ENCODE data around the gene LBR.
A peak's percentile ranks its signal among the peaks of the same experiment; 100 is the strongest.

Gene LBR

DNA sequence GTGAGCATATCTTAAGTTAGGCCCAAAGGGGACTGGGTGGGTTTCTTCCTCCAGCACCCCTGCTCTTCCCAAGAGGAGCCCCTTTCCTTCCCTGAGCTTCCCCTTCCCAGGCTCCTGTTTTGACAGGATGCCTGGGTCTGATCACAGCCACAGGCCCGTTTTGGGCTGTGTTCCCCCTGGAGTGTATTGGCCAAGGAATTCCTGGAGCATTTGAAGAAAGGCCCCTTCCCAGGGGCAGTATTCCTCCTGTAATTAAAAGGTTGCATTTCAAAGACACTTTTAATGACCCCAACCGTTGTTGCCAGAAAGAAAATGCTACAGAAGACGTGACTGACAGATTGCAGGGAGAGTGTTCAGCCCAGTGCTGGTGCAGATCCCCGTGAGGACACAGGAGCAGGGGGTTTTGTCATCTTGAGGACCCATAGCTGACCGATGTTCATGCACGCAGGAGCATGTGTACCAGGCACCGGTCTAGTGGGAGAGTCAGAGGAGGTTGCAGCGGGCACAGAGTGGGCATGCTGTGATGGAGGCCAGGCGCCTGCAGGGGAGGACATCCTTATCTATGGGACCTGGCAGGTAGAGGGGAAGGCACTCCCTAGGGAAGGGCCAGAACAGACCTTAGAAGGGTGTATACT, 19.3 kb upstream of the LBR start:
- no peak for DNase-seq (ENCODE audit: low read depth in 2 of 3, low spot score in 2 of 3)

- DNase-seq (ENCODE audit: low read depth in 2 of 3, low spot score in 2 of 3): no peak
Measured at GRCh38 chr1:225446595-225446960, 18.7 kb upstream of the LBR start.

DNA sequence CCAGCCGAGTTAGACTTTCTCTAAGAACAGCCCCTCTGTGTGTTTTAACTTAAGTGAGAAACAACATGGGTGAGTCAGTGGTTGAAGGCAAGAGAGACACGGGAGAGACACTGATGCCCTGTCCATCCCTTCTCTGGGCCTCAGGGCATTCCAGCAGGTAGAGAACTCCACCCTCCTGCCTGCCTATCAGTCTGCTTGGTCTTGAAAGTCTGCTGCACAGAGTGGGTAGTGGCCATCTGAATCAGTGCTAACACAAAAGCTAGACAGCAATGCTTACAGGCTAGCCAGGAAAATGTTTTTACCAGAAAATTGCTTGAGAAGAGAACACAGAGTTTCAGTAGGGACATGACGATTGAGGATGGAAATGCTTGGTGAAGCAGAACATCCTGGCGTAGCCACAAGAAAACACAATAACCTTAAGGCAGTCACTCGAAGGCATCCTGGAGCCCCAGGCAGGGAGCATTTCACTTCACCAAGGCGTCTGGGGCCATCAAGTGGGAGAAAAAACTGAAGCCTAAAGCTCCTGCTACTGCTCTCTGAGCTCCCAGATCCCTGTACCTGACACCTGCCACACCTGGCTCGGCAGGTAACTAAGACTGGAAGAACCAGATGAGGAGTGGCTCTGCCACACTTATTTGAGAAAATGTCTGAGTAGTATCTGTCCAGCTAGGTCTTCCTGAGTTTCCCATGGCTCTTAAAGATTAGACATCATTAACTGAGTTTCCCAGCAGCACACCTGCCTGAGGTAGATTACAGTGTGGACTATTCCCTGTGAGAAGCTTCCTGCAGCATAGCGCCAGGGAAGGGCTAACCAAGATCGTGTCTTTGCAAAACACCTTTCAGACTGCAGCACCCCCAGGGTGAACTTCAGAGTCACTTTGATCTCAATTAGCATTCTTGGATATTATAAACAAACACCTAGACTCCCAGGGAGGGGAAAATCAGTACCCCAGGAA, 18.1 kb upstream of the LBR start:
- no peak for DNase-seq (ENCODE audit: low read depth in 2 of 3, low spot score in 2 of 3)

- no peak for DNase-seq (ENCODE audit: low read depth in 2 of 3, low spot score in 2 of 3)
Measured at GRCh38 chr1:225442123-225442505, 14.3 kb upstream of the LBR start.

- DNase-seq (ENCODE audit: low read depth in 2 of 3, low spot score in 2 of 3): no peak
Measured at GRCh38 chr1:225441314-225442122, 13.7 kb upstream of the LBR start.

DNA sequence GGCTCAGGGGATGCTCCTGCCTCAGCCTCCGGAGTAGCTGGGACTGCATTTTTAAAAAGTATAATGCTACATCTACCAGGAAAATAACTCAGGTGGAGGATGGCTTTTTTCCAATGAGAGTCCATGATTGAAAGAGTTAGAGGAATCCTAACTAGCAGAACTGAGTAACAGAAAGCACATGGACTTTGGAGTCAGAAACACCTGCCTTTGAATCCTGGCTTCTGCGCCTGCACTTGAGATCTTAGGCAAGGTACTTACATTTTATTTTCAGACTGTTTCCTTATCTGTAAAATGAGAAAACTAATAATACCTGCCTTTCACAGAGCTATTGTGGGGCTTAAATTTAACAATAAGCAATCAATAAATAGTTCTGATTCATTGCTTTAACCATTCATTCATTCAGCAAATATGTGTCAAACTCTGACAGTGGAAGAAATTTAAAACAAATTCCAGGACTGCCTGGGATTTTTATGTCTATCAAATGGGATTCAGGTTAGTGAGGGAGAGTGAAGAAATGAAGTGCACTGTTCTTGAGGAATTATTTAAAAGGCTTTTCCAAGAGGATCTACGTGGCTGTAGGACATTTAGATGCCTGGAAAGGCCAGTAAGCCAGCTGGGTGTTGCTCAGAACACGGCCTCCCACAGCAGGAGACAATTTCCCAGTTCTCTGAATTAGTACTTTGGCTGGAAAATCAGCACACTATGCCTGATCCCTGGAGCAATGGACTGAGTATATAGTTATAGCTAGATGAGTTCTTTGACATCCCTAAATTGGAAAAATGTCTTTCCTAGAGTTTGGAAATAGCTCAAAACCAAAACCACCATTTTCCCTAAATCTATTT, 12.8 kb upstream of the LBR start:
- DNase-seq (ENCODE audit: low read depth in 2 of 3, low spot score in 2 of 3): no peak

DNA sequence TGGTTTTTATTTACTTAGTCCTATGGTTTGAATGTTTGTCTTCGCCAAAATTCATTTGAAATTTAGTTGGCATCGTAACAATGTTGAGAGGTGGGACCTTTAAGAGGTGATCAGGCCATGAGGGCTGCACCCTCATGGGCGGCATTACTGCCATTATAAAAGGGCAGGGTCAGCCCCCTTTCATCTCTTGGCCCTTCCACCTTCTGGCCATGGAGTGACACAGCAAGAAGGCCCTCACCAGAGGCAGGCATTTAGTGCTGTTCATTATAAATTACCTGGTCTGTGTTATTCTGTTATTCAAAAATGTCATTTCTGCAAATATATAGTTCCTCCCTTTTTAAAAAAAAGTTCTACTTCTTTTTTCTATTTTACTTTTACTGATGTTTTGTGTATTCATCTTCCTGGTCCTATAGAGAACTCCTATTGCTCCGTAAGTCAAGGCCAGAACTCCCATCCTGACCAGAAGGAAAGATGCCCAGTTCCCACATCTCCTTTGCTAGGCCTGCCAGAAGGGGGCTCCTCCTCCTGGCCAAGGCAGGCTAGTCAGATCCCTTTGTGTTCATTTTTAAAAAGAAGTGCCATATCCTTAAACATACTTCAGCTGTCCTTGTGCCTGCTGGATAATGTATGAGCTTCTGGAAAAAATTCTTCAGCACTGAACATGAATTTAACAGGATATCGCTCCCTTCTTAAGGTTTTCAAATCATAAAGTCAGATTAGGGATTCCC, 10.0 kb upstream of the LBR start:
- no peak for DNase-seq (ENCODE audit: low read depth in 2 of 3, low spot score in 2 of 3)

- DNase-seq (ENCODE audit: low read depth in 2 of 3, low spot score in 2 of 3): no peak
Measured at GRCh38 chr1:225435957-225436392, 8.1 kb upstream of the LBR start.

GRCh38 chr1:225435487-225435886, 7.6 kb upstream of the LBR start:
- no peak for DNase-seq (ENCODE audit: low read depth in 2 of 3, low spot score in 2 of 3)

DNA sequence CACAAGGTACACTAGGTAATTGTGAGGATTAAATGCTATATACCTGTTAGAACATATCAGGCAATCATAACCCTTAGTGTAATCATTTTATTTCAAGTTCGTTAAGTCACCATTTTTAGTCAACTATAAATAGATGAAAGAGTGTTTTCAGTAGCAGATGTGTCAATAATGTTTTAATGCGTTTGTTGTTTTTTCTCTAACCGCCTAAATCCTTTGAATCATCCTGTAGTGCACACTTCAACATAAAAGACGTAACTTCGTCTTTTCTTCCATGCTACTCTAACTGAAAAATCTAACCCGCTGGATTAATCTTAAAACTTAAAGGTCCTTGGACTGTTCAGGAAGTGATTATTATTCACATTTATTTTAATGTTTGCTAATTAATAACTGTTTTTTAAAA, 7.2 kb upstream of the LBR start:
- DNase-seq (ENCODE audit: low read depth in 2 of 3, low spot score in 2 of 3): no peak

DNA sequence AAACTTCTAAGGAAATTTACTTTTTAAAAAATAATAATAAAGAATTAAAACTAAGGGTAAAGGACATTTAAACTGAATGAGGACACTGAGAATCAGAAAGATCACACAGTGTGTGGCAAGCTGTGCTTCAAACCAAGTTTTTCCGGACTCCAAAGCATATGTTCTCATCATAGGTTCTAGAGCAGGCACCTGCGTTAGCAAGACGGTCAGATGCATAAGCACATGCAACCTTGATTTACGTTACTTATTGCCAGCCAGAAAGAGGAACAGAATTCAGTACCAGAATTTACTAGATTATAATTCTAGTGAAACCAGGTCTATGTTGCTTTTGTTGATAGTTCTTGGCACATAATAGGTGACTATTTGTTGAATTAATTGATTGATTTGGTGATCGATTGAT, 6.2 kb upstream of the LBR start:
- no peak for DNase-seq (ENCODE audit: low read depth in 2 of 3, low spot score in 2 of 3)

DNA sequence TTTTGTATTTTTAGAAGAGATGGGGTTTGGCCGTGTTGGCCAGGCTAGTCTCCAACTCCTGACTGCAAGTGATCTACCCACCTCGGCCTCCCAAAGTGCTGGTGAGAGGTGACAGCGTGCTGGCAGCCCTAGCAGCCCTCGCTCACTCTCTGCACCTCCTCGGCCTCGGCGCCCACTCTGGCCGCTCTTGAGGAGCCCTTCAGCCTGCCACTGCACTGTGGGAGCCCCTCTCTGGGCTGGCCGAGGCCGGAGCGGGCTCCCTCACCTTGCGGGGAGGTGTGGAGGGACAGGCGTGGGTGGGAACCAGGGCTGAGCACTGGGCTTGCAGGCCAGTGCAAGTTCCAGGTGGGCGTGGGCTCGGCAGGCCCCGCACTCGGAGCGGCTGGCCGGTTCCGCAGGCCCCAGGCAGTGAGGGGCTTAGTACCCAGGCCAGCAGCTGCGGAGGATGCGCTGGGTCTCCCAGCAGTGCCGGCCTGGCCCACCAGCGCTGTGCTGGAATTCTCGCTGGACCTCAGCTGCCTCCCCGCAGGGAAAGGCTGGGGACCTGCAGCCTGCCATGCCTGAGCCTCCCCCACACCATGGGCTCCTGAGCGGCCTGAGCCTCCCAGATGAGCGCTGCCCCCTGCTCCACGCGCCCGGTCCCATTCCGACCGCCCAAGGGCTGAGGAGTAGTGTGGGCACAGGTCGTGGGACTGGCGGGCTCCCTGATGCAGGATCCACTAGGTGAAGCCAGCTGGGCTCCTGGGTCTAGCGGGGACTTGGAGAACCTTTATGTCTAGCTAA, 3.4 kb upstream of the LBR start:
- DNase-seq (ENCODE audit: low read depth in 2 of 3, low spot score in 2 of 3): no peak

- DNase-seq (ENCODE audit: low read depth in 2 of 3, low spot score in 2 of 3): no peak
Measured at GRCh38 chr1:225430301-225430700, 2.5 kb upstream of the LBR start.

DNA sequence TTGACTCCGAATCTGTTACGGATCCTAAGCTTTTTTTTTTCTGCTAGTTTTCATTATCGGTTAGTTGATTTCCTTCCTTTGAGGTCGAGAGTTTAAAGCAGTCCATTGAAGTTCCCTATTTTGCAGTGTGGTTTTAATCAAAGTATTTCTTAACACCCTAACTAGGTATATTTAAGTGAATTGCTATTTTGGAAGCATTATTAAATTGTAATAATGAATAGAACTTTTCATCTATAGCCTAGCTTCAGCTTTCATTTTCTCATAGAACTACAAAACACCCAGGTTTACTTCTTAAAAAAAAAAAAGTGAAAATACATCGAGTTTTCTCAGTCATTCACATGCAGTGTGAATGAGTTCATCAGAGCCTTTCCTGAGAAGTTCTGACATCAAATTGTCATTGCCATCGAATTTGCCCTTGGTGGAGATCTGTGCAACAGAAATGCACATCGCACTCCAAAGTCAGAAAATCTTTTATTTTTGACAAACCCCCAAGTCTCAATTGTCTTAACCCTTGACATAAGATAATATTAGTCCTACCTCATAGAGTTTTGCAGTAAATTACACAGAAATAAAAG, 1.1 kb upstream of the LBR start:
- DNase-seq (ENCODE audit: low read depth in 2 of 3, low spot score in 2 of 3): no peak

GRCh38 chr1:225428068-225428880, 436 bp upstream of the LBR start:
- DNase-seq (ENCODE audit: low read depth in 2 of 3, low spot score in 2 of 3): peak; percentile 77 to 85 (median 83)

DNA sequence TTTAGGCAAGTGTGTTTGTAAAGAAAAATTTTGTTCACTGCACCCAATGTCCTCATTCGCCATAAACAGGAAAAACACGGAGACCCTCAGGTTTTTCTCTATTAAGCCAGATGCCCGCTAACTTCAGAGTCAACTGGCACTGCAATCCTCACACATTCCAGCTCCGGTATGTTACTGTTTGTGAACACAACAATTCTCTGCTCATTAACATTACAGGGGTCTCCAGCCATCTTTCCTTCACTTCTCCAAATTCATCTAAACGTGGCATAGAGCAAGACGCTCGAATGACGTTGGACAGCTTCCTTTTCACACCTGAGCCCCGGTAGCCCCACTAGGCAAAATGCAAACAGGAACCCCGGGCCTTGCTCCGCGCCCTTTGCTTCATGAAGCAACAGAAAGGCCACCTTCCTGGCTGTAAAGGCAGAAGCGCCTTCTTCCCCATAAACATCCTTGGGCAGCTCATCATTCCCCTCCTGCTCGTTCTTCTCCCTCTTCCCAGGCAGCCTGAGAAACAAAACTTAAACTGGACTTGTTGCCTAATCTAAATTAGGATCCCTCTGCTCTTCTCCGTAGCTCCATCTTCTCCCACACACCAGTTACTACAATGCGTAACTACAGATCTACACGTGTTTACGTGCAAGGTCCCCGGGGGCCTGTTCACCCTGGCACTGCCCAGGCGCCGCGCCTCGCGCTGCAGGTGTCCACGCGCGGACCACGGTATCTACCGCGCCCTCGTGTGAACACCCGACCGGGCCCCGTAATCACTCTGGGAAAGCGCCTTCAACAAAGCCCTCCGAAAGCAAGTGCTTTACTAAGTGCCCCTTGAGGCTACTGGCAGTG, 1.2 kb downstream of the LBR start:
- DNase-seq (ENCODE audit: low read depth in 2 of 3, low spot score in 2 of 3): no peak

GRCh38 chr1:225425201-225425786, 2.5 kb downstream of the LBR start:
- no peak for DNase-seq (ENCODE audit: low read depth in 2 of 3, low spot score in 2 of 3)
